NCI-H82 treated with DMSO at 0.1 percent for 48 hours (cell line): ENCODE measurements around the gene LRRTM4.
"Not testable (repeated sequence)": the region's sequence is repeated elsewhere in the genome, so short reads cannot be mapped to it uniquely, and the experiment has no call there.

ENCODE experiments used
- DNase-seq: peaks from one replicate; lab custom pipeline; 2025; ENCODE audit not compliant: unreplicated experiment; lab: John Stamatoyannopoulos, UW

LRRTM4 gene

GRCh38 chr2:76895469-76895868 lies 626.7 kb downstream of the LRRTM4 start:
- DNase-seq = no peak

- DNase-seq = no peak
These were observed 651.6 kb downstream of the LRRTM4 start for GRCh38 chr2:76870581-76870980.

- peak; percentile 55 for DNase-seq
These were observed 652.2 kb downstream of the LRRTM4 start for GRCh38 chr2:76870011-76870410.

- no peak for DNase-seq
These were observed 654.3 kb downstream of the LRRTM4 start for GRCh38 chr2:76867854-76868253.

GRCh38 chr2:76866464-76866863 lies 655.7 kb downstream of the LRRTM4 start:
- no peak for DNase-seq

GRCh38 chr2:76862901-76863300 lies 659.3 kb downstream of the LRRTM4 start:
- DNase-seq = no peak

GRCh38 chr2:76861708-76862107 lies 660.5 kb downstream of the LRRTM4 start:
- no peak for DNase-seq

- DNase-seq = no peak
These were observed 671.2 kb downstream of the LRRTM4 start for GRCh38 chr2:76851000-76851399.

GRCh38 chr2:76849086-76849485 lies 673.1 kb downstream of the LRRTM4 start:
- no peak for DNase-seq

- no peak for DNase-seq
These were observed 682.4 kb downstream of the LRRTM4 start for GRCh38 chr2:76839826-76840225.

- peak; percentile 92 for DNase-seq
These were observed 692.6 kb downstream of the LRRTM4 start for GRCh38 chr2:76829374-76830234.

- no peak for DNase-seq
These were observed 695.5 kb downstream of the LRRTM4 start for GRCh38 chr2:76826691-76827090.

- DNase-seq = peak; percentile 15
These were observed 696.8 kb downstream of the LRRTM4 start for GRCh38 chr2:76825140-76825970.

GRCh38 chr2:76821731-76822130 lies 700.4 kb downstream of the LRRTM4 start:
- DNase-seq = no peak

- no peak for DNase-seq
These were observed 709.1 kb downstream of the LRRTM4 start for GRCh38 chr2:76813084-76813483.

- DNase-seq = peak; percentile 97
These were observed 710.0 kb downstream of the LRRTM4 start for GRCh38 chr2:76812156-76812555.

- no peak for DNase-seq
These were observed 713.0 kb downstream of the LRRTM4 start for GRCh38 chr2:76809136-76809535.

GRCh38 chr2:76808732-76809131 lies 713.4 kb downstream of the LRRTM4 start:
- no peak for DNase-seq

GRCh38 chr2:76793647-76794334 lies 728.4 kb downstream of the LRRTM4 start:
- no peak for DNase-seq

- not testable (repeated sequence) for DNase-seq
These were observed 740.9 kb downstream of the LRRTM4 start for GRCh38 chr2:76781313-76781712.

GRCh38 chr2:76763276-76763675 lies 758.9 kb downstream of the LRRTM4 start:
- no peak for DNase-seq

GRCh38 chr2:76760367-76760704 lies 761.8 kb downstream of the LRRTM4 start:
- no peak for DNase-seq
